Mucosa of stomach (tissue), 1 donor: ENCODE measurements around the gene RGMA.
"Not testable (repeated sequence)": the region's sequence is repeated elsewhere in the genome, so short reads cannot be mapped to it uniquely, and the experiment has no call there.

Experiments
- H3K27me3 ChIP-seq: one replicate; pipeline ENCODE4 v1.7.0; 2013; ENCODE audit warnings: mild to moderate bottlenecking, low read length; ENCODE audit not compliant: control insufficient read depth, insufficient read depth
- H3K36me3 ChIP-seq: one replicate; pipeline ENCODE4 v1.7.0; 2013; ENCODE audit warnings: low read length; ENCODE audit not compliant: control insufficient read depth, insufficient read depth
- H3K4me1 ChIP-seq: one replicate; pipeline ENCODE4 v1.7.0; 2013; ENCODE audit warnings: mild to moderate bottlenecking, low read length; ENCODE audit not compliant: control insufficient read depth, insufficient read depth
- H3K4me3 ChIP-seq: one replicate; pipeline ENCODE4 v1.7.0; 2013; ENCODE audit warnings: low read length
- H3K9ac ChIP-seq: one replicate; pipeline ENCODE4 v1.7.0; 2013; ENCODE audit warnings: mild to moderate bottlenecking, low read length, moderate library complexity
- H3K9me3 ChIP-seq: one replicate; pipeline ENCODE4 v1.7.0; 2013; ENCODE audit warnings: mild to moderate bottlenecking, low read length, moderate library complexity; ENCODE audit not compliant: control insufficient read depth
- donor health status: Pancreatic carcinoma.

Gene RGMA

GRCh38 chr15:93042211-93042610 lies 46.8 kb downstream of the RGMA start:
- Histone ChIP-seq H3K9me3 (no peaks in the 10 kb centered on the region), H3K4me3 (no peak overlapping the region), H3K4me1 (peaks cover 2% of the 10 kb centered on the region), H3K36me3 (no peaks in the 10 kb centered on the region), H3K27me3 (peaks cover 9% of the 10 kb centered on the region), H3K9ac (no peak overlapping the region)

GRCh38 chr15:93041159-93041547 lies 47.9 kb downstream of the RGMA start:
- Histone ChIP-seq H3K4me3 (no peak overlapping the region), H3K36me3 (no peaks in the 10 kb centered on the region), H3K9me3 (no peaks in the 10 kb centered on the region), H3K27me3 (peaks cover 17% of the 10 kb centered on the region), H3K4me1 (peaks cover 5% of the 10 kb centered on the region), H3K9ac (no peak overlapping the region)

GRCh38 chr15:93040288-93041158 lies 48.5 kb downstream of the RGMA start:
- H3K9me3 ChIP-seq: no peaks in the 10 kb centered on the region
- no peak overlapping the region for H3K9ac ChIP-seq
- H3K4me3 ChIP-seq: no peak overlapping the region
- peaks cover 22% of the 10 kb centered on the region for H3K27me3 ChIP-seq
- no peaks in the 10 kb centered on the region for H3K36me3 ChIP-seq
- peaks cover 5% of the 10 kb centered on the region for H3K4me1 ChIP-seq

- H3K36me3 ChIP-seq, H3K4me1 ChIP-seq, H3K9ac ChIP-seq, H3K9me3 ChIP-seq, H3K4me3 ChIP-seq: not testable (repeated sequence)
- H3K27me3 ChIP-seq: peaks cover 22% of the 10 kb centered on the region
Measured at GRCh38 chr15:93039562-93040287, 49.3 kb downstream of the RGMA start.

- Histone ChIP-seq H3K4me1 (peaks cover 5% of the 10 kb centered on the region), H3K4me3 (no peak overlapping the region), H3K9me3 (no peaks in the 10 kb centered on the region), H3K9ac (no peak overlapping the region), H3K27me3 (peaks cover 22% of the 10 kb centered on the region), H3K36me3 (no peaks in the 10 kb centered on the region)
Measured at GRCh38 chr15:93037820-93038705, 50.9 kb downstream of the RGMA start.

- Histone ChIP-seq H3K27me3 (peaks cover 22% of the 10 kb centered on the region), H3K9me3 (no peaks in the 10 kb centered on the region), H3K9ac (no peak overlapping the region), H3K4me1 (peaks cover 5% of the 10 kb centered on the region), H3K36me3 (no peaks in the 10 kb centered on the region), H3K4me3 (no peak overlapping the region)
Measured at GRCh38 chr15:93036951-93037819, 51.8 kb downstream of the RGMA start.

GRCh38 chr15:93035953-93036810 lies 52.8 kb downstream of the RGMA start:
- Histone ChIP-seq H3K9ac (no peak overlapping the region), H3K4me1 (peaks cover 5% of the 10 kb centered on the region), H3K36me3 (no peaks in the 10 kb centered on the region), H3K9me3 (no peaks in the 10 kb centered on the region), H3K4me3 (no peak overlapping the region), H3K27me3 (peaks cover 25% of the 10 kb centered on the region)

GRCh38 chr15:93035092-93035915 lies 53.7 kb downstream of the RGMA start:
- Histone ChIP-seq H3K4me3 (no peak overlapping the region), H3K9ac (no peak overlapping the region), H3K9me3 (no peaks in the 10 kb centered on the region), H3K36me3 (no peaks in the 10 kb centered on the region), H3K4me1 (peaks cover 12% of the 10 kb centered on the region), H3K27me3 (peaks cover 28% of the 10 kb centered on the region)

- no peaks in the 10 kb centered on the region for H3K36me3 ChIP-seq
- H3K4me1 ChIP-seq: peaks cover 20% of the 10 kb centered on the region
- no peaks in the 10 kb centered on the region for H3K9me3 ChIP-seq
- H3K27me3 ChIP-seq: peaks cover 25% of the 10 kb centered on the region
- no peak overlapping the region for H3K4me3 ChIP-seq
- no peak overlapping the region for H3K9ac ChIP-seq
Measured at GRCh38 chr15:93034512-93034911, 54.5 kb downstream of the RGMA start.

- H3K4me1 ChIP-seq: peaks cover 26% of the 10 kb centered on the region
- H3K27me3 ChIP-seq: peaks cover 25% of the 10 kb centered on the region
Measured at GRCh38 chr15:93033434-93034045, 55.5 kb downstream of the RGMA start.

More at GRCh38 chr15:93033434-93034045, 55.5 kb downstream of the RGMA start:
- Histone ChIP-seq H3K9ac (no peak overlapping the region), H3K4me3 (no peak overlapping the region), H3K9me3 (no peaks in the 10 kb centered on the region), H3K36me3 (no peaks in the 10 kb centered on the region)
